ENCODE data around the gene TCF7L2. TPM values are rescaled to one million over a fixed set of nuclear protein-coding genes. Genes with fewer than 3 reads are reported as not detected.

The TCF7L2 gene
- total and polyA plus RNA-seq, 4 donors, result 9.1 to 32.3 (median 21.4) TPM

DNA sequence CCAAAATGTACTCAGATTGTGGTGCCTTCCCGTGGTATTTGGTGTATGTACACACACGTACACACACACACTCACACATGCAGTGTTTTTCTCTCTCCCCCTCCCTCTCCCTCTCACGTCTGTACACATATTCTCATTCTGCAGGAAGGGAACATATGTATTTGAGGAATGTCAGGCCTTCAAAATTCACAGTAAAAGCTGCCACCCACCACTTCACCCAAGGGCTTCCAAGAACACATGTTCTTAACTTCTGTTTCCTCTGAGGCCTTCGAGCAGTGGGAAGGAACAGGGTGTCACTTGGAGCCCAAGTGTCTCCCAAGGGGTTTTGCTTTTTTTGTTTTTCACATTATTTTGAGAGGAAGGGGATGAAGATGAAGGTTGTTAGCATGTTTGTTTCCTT lies 198.9 kb downstream of the TCF7L2 start:
- TF ChIP-seq, protein P1, sequence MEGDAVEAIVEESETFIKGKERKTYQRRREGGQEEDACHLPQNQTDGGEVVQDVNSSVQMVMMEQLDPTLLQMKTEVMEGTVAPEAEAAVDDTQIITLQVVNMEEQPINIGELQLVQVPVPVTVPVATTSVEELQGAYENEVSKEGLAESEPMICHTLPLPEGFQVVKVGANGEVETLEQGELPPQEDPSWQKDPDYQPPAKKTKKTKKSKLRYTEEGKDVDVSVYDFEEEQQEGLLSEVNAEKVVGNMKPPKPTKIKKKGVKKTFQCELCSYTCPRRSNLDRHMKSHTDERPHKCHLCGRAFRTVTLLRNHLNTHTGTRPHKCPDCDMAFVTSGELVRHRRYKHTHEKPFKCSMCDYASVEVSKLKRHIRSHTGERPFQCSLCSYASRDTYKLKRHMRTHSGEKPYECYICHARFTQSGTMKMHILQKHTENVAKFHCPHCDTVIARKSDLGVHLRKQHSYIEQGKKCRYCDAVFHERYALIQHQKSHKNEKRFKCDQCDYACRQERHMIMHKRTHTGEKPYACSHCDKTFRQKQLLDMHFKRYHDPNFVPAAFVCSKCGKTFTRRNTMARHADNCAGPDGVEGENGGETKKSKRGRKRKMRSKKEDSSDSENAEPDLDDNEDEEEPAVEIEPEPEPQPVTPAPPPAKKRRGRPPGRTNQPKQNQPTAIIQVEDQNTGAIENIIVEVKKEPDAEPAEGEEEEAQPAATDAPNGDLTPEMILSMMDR (IDR thresholded peaks at IDR 0.05; ENCODE audit: control extremely low read depth, extremely low read depth), result no peak
- peak in 1 of 3 donors; percentile 48 for DNase-seq
- no peak for ATAC-seq (ENCODE audit: insufficient read depth, low FRiP score)
- peaks cover 18 to 60% (median 44%) of the 10 kb centered on the region in 4 donors for H3K36me3 ChIP-seq (ENCODE audit: control insufficient read depth in 4 of 4, insufficient read depth in 4 of 4, low read length in 4 of 4)
- WGBS, 2 donors, result 64 to 85% methylated on average over 4 of the region's 4 CpGs
- no peaks in the 10 kb centered on the region for H3K9me3 ChIP-seq (ENCODE audit: control insufficient read depth in 4 of 4, insufficient read depth in 3 of 4, low read length in 3 of 4)
- H3K9ac ChIP-seq (ENCODE audit: insufficient read depth in 1 of 2, low read length in 2 of 2), result no peak overlapping the region
- H3K27me3 ChIP-seq (ENCODE audit: control insufficient read depth in 3 of 3, insufficient read depth in 3 of 3, low read length in 2 of 3), result no peaks in the 10 kb centered on the region
- no peak overlapping the region for H3K4me3 ChIP-seq
- H3K27ac ChIP-seq (ENCODE audit: low read depth in 1 of 2, low read length in 1 of 2), result no peak overlapping the region
- peaks cover 0 to 6% (median 0%) of the 10 kb centered on the region in 5 donors for H3K4me1 ChIP-seq (ENCODE audit: control insufficient read depth in 5 of 5, insufficient read depth in 5 of 5, low read length in 5 of 5)

DNA sequence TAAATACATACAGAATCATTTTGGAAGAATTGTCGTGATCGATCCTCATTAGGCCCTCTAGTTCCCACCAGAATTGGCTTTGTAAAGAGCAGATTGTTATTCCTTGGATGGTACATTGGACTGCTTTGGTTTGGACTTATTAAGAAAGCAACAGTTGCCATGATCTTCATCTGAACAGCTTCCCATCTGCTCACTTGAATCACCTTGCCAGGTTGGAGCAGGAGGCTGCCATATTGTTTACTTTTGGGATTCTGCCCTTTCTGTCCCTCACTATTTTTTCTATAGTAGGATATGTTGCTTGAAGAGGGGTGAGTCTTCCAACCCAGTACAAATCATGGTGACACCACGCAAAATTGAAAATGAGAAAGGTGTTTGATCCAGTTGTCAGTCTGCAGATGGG lies 199.6 kb downstream of the TCF7L2 start:
- DNase-seq, result no peak
- ATAC-seq (ENCODE audit: insufficient read depth, low FRiP score), result no peak
- Histone ChIP-seq H3K4me3 (no peak overlapping the region), H3K4me1 (ENCODE audit: control insufficient read depth in 5 of 5, insufficient read depth in 5 of 5, low read length in 5 of 5) (peaks cover 0 to 6% (median 0%) of the 10 kb centered on the region in 5 donors), H3K36me3 (ENCODE audit: control insufficient read depth in 4 of 4, insufficient read depth in 4 of 4, low read length in 4 of 4) (peaks cover 18 to 58% (median 44%) of the 10 kb centered on the region in 4 donors), H3K9me3 (ENCODE audit: control insufficient read depth in 4 of 4, insufficient read depth in 3 of 4, low read length in 3 of 4) (no peaks in the 10 kb centered on the region), H3K27me3 (ENCODE audit: control insufficient read depth in 3 of 3, insufficient read depth in 3 of 3, low read length in 2 of 3) (no peaks in the 10 kb centered on the region), H3K9ac (ENCODE audit: insufficient read depth in 1 of 2, low read length in 2 of 2) (no peak overlapping the region), H3K27ac (ENCODE audit: low read depth in 1 of 2, low read length in 1 of 2) (no peak overlapping the region)
- WGBS, 2 donors, result 85 to 98% methylated on average over 3 of the region's 3 CpGs
- TF ChIP-seq, protein P1 (IDR thresholded peaks at IDR 0.05; ENCODE audit: control extremely low read depth, extremely low read depth), result no peak

- peaks cover 18 to 65% (median 48%) of the 10 kb centered on the region in 4 donors for H3K36me3 ChIP-seq (ENCODE audit: control insufficient read depth in 4 of 4, insufficient read depth in 4 of 4, low read length in 4 of 4)
- TF ChIP-seq, protein P1 (IDR thresholded peaks at IDR 0.05; ENCODE audit: control extremely low read depth, extremely low read depth), result no peak
- WGBS, 2 donors, result 28 to 56% methylated on average over 6 of the region's 6 CpGs
These were observed 201.2 kb downstream of the TCF7L2 start for GRCh38 chr10:113151190-113151666.

More at GRCh38 chr10:113151190-113151666, 201.2 kb downstream of the TCF7L2 start:
- Histone ChIP-seq H3K27me3 (ENCODE audit: control insufficient read depth in 3 of 3, insufficient read depth in 3 of 3, low read length in 2 of 3) (no peaks in the 10 kb centered on the region), H3K4me3 (no peak overlapping the region), H3K4me1 (ENCODE audit: control insufficient read depth in 5 of 5, insufficient read depth in 5 of 5, low read length in 5 of 5) (peaks cover 0 to 6% (median 0%) of the 10 kb centered on the region in 5 donors), H3K27ac (ENCODE audit: low read depth in 1 of 2, low read length in 1 of 2) (no peak overlapping the region), H3K9ac (ENCODE audit: insufficient read depth in 1 of 2, low read length in 2 of 2) (no peak overlapping the region), H3K9me3 (ENCODE audit: control insufficient read depth in 4 of 4, insufficient read depth in 3 of 4, low read length in 3 of 4) (no peaks in the 10 kb centered on the region)
- no peak for ATAC-seq (ENCODE audit: insufficient read depth, low FRiP score)
- DNase-seq, result no peak
